ENCODE measurements around the gene ATP8B1. TPM values are rescaled to one million over a fixed set of nuclear protein-coding genes. Genes with fewer than 3 reads are reported as not detected.

The ATP8B1 gene
- total RNA-seq, 1 donor from 2014 or later = 13.1 TPM

- Histone ChIP-seq H3K27me3 (ENCODE audit: control insufficient read depth, insufficient read depth, low read length) (no peaks in the 10 kb centered on the region), H3K36me3 (ENCODE audit: control insufficient read depth, insufficient read depth, low read length) (no peaks in the 10 kb centered on the region), H3K4me3 (ENCODE audit: low read depth, low read length) (no peak overlapping the region)
- no peak for DNase-seq (ENCODE audit: low read depth)
- TF ChIP-seq CTCF (IDR thresholded peaks at IDR 0.05; ENCODE audit: insufficient read depth, low read length, poor library complexity, severe bottlenecking) = no peak
Measured at GRCh38 chr18:57716549-57716948, 86.6 kb downstream of the ATP8B1 start.

- DNase-seq (ENCODE audit: low read depth) = no peak
- no peaks in the 10 kb centered on the region for H3K36me3 ChIP-seq (ENCODE audit: control insufficient read depth, insufficient read depth, low read length)
- TF ChIP-seq CTCF (IDR thresholded peaks at IDR 0.05; ENCODE audit: insufficient read depth, low read length, poor library complexity, severe bottlenecking) = no peak
- no peak overlapping the region for H3K4me3 ChIP-seq (ENCODE audit: low read depth, low read length)
- no peaks in the 10 kb centered on the region for H3K27me3 ChIP-seq (ENCODE audit: control insufficient read depth, insufficient read depth, low read length)
Measured at GRCh38 chr18:57715671-57716070, 87.4 kb downstream of the ATP8B1 start.

GRCh38 chr18:57715073-57715472 lies 88.0 kb downstream of the ATP8B1 start:
- TF ChIP-seq CTCF (IDR thresholded peaks at IDR 0.05; ENCODE audit: insufficient read depth, low read length, poor library complexity, severe bottlenecking) = no peak
- Histone ChIP-seq H3K36me3 (ENCODE audit: control insufficient read depth, insufficient read depth, low read length) (no peaks in the 10 kb centered on the region), H3K4me3 (ENCODE audit: low read depth, low read length) (no peak overlapping the region)

GRCh38 chr18:57710226-57710625 lies 92.9 kb downstream of the ATP8B1 start:
- H3K27me3 ChIP-seq (ENCODE audit: control insufficient read depth, insufficient read depth, low read length) = no peaks in the 10 kb centered on the region
- H3K36me3 ChIP-seq (ENCODE audit: control insufficient read depth, insufficient read depth, low read length) = no peaks in the 10 kb centered on the region
- H3K4me3 ChIP-seq (ENCODE audit: low read depth, low read length) = no peak overlapping the region
- DNase-seq (ENCODE audit: low read depth) = no peak
- no peak for TF ChIP-seq CTCF (IDR thresholded peaks at IDR 0.05; ENCODE audit: insufficient read depth, low read length, poor library complexity, severe bottlenecking)

More at GRCh38 chr18:57715073-57715472, 88.0 kb downstream of the ATP8B1 start:
- no peaks in the 10 kb centered on the region for H3K27me3 ChIP-seq (ENCODE audit: control insufficient read depth, insufficient read depth, low read length)
- no peak for DNase-seq (ENCODE audit: low read depth)

- DNase-seq (ENCODE audit: low read depth) = no peak
Measured at GRCh38 chr18:57709335-57709734, 93.8 kb downstream of the ATP8B1 start.

More at GRCh38 chr18:57709335-57709734, 93.8 kb downstream of the ATP8B1 start:
- no peak for TF ChIP-seq CTCF (IDR thresholded peaks at IDR 0.05; ENCODE audit: insufficient read depth, low read length, poor library complexity, severe bottlenecking)
- Histone ChIP-seq H3K4me3 (ENCODE audit: low read depth, low read length) (no peak overlapping the region), H3K27me3 (ENCODE audit: control insufficient read depth, insufficient read depth, low read length) (no peaks in the 10 kb centered on the region), H3K36me3 (ENCODE audit: control insufficient read depth, insufficient read depth, low read length) (no peaks in the 10 kb centered on the region)

All from kidney epithelial cell (primary cell).